B cell (primary cell): ENCODE data around the gene SLC16A6. TPM values are rescaled to one million over a fixed set of nuclear protein-coding genes. Genes with fewer than 3 reads are reported as not detected.

Experiments used
- ATAC-seq: fragments of 200-7000 bp; cut with Tn5 transposase; one replicate; pipeline ENCODE4 v1.10.0; 2021; ENCODE audit warnings: low read depth, mild to moderate bottlenecking, moderate number of reproducible peaks, moderate library complexity
- CTCF ChIA-PET: fragments of 350-600 bp; sonication (Branson Sonifier 250); formaldehyde crosslinking; loops from one replicate; lab custom pipeline; 2021; ENCODE audit warnings: antibody characterized with exemption, inconsistent platforms; lab: Charles Lee
- POLR2A ChIA-PET: fragments of 350-600 bp; sonication (Branson Sonifier 250); formaldehyde crosslinking; loops from one replicate; lab custom pipeline; 2021; ENCODE audit warnings: antibody characterized with exemption; lab: Charles Lee
- DNase-seq: peaks from one replicate; pipeline ENCODE4 v3.0.0; 2013
- H2AFZ ChIP-seq: 2 replicates; pipeline ENCODE4 v1.6.1; 2012; ENCODE audit warnings: mild to moderate bottlenecking, low read depth, low read length; ENCODE audit not compliant: insufficient read depth, poor library complexity, severe bottlenecking
- H3K27ac ChIP-seq, 2 donors: 1 replicate in 1 of 2; 2 replicates in 1 of 2; pipeline ENCODE4 v1.5.1; 2012 to 2013; ENCODE audit warnings: low read length in 2 of 2, mild to moderate bottlenecking in 2 of 2, moderate library complexity in 1 of 2
- H3K27me3 ChIP-seq, 4 experiments: fragments of 200-600 bp in 1 of 4; sonication (generic) in 1 of 4; replicated peaks in 1 of 4; 1 replicate in 2 of 4; 2 replicates in 2 of 4; pipeline versions ENCODE4 v1.6.1 to v1.7.0; 2013 to 2016; ENCODE audit warnings: low read length in 3 of 4, mild to moderate bottlenecking in 2 of 4, mixed read lengths in 1 of 4, moderate library complexity in 1 of 4; ENCODE audit not compliant: insufficient read depth in 4 of 4, control insufficient read depth in 3 of 4; ENCODE audit errors: control extremely low read depth in 1 of 4
- H3K36me3 ChIP-seq, 2 experiments: replicated peaks in 1 of 2; 1 replicate in 1 of 2; 2 replicates in 1 of 2; pipeline versions ENCODE4 v1.6.1 to v1.7.1; 2013; ENCODE audit warnings: low read length in 1 of 2; ENCODE audit not compliant: insufficient read depth in 2 of 2, control insufficient read depth in 1 of 2; ENCODE audit errors: control extremely low read depth in 1 of 2, extremely low read depth in 1 of 2
- H3K4me1 ChIP-seq, 2 donors: fragments of 200-600 bp in 1 of 2; sonication (generic) in 1 of 2; 1 replicate in 1 of 2; 2 replicates in 1 of 2; pipeline versions ENCODE4 v1.5.1 to v1.6.1; 2013 to 2017; ENCODE audit warnings: low read length in 2 of 2; ENCODE audit not compliant: control insufficient read depth in 2 of 2, insufficient read depth in 2 of 2
- H3K4me2 ChIP-seq: replicated peaks from 2 replicates; pipeline ENCODE3; 2012; ENCODE audit warnings: mild to moderate bottlenecking, low read depth, low read length; ENCODE audit not compliant: poor library complexity, severe bottlenecking
- H3K4me3 ChIP-seq, 5 experiments: fragments of 200-600 bp in 1 of 5; sonication (generic) in 1 of 5; 1 replicate in 3 of 5; 2 replicates in 2 of 5; pipeline versions ENCODE4 v1.5.1 to v1.7.0; 2011 to 2016; ENCODE audit warnings: low read length in 4 of 5, mild to moderate bottlenecking in 4 of 5, low read depth in 2 of 5, control low read depth in 1 of 5, moderate library complexity in 1 of 5; ENCODE audit not compliant: insufficient read depth in 1 of 5; ENCODE audit errors: control extremely low read depth in 1 of 5, extremely low read depth in 1 of 5
- H3K79me2 ChIP-seq: fragments of 200-600 bp; sonication (generic); one replicate; pipeline ENCODE4 v1.6.0; 2016; ENCODE audit warnings: low read length; ENCODE audit not compliant: control insufficient read depth, insufficient read depth
- H3K9ac ChIP-seq: fragments of 200-600 bp; sonication (generic); 2 replicates; pipeline ENCODE4 v1.6.1; 2017; ENCODE audit warnings: mild to moderate bottlenecking, low read length, moderate library complexity
- H3K9me3 ChIP-seq, 3 donors: one replicate each; pipeline versions ENCODE4 v1.6.1 to v1.7.1; 2013; ENCODE audit warnings: low read length in 2 of 3; ENCODE audit not compliant: control insufficient read depth in 2 of 3, insufficient read depth in 1 of 3; ENCODE audit errors: control extremely low read depth in 1 of 3
- H4K20me1 ChIP-seq: 2 replicates; pipeline ENCODE4 v1.6.0; 2012; ENCODE audit warnings: mild to moderate bottlenecking, low read length; ENCODE audit not compliant: insufficient read depth, control insufficient read depth, poor library complexity, severe bottlenecking
- H3K27ac Mint-ChIP-seq: one replicate; pipeline ENCODE4 v1.8.0; 2021; ENCODE audit warnings: mixed read lengths
- H3K27me3 Mint-ChIP-seq: one replicate; pipeline ENCODE4 v1.8.0; 2021; ENCODE audit warnings: mixed read lengths
- H3K4me1 Mint-ChIP-seq: one replicate; pipeline ENCODE4 v1.8.0; 2021; ENCODE audit warnings: mixed read lengths
- H3K4me3 Mint-ChIP-seq: one replicate; pipeline ENCODE4 v1.8.0; 2021; ENCODE audit warnings: mixed read lengths
- H3K9me3 Mint-ChIP-seq: one replicate; pipeline ENCODE4 v1.8.0; 2022; ENCODE audit warnings: mixed read lengths; ENCODE audit not compliant: insufficient read depth
- EZH2 ChIP-seq: IDR thresholded peaks from 2 replicates; pipeline ENCODE4 v1.6.1; 2012; ENCODE audit warnings: borderline replicate concordance, low read depth, mild to moderate bottlenecking, moderate library complexity, low read length; ENCODE audit not compliant: insufficient read depth, poor library complexity, severe bottlenecking
- WGBS: methylation state at CpG from one replicate; pipeline ENCODE4 v1.1.5; 2013; ENCODE audit warnings: missing lambda C conversion rate; ENCODE audit not compliant: insufficient coverage; 5-methylcytosine and 5-hydroxymethylcytosine counted together
- intact Hi-C: fragments of 100-400 bp; cut with micrococcal nuclease; formaldehyde crosslinking; loops from one replicate; pipeline ENCODE4 v1.10.0; 2022
- polyA plus RNA-seq: library from polyadenylated mRNA; depleted of rRNA; stranded (reverse); fragments of >200 nt; gene quantifications from 2 replicates; pipeline ENCODE4 v1.2.3, GENCODE V29; 2012
- total RNA-seq, 2 donors: library from RNA; stranded (reverse); fragments of 120-200 nt in 1 of 2; gene quantifications; 1 replicate in 1 of 2; 2 replicates in 1 of 2; pipeline versions ENCODE4 v1.2.3 to v1.2.4, GENCODE V29; 2013 to 2022
- TF ChIP-seq, protein P1 (sequence below): fragments of 200-600 bp; IDR thresholded peaks from one replicate; pipeline ENCODE4 v1.8.0; 2022; ENCODE audit warnings: antibody characterized with exemption, mild to moderate bottlenecking

SLC16A6 gene
- total and polyA plus RNA-seq, 2 donors (not counting 1 experiment from before 2014, with no cell fraction given): 1.1 to 3.8 TPM

DNA sequence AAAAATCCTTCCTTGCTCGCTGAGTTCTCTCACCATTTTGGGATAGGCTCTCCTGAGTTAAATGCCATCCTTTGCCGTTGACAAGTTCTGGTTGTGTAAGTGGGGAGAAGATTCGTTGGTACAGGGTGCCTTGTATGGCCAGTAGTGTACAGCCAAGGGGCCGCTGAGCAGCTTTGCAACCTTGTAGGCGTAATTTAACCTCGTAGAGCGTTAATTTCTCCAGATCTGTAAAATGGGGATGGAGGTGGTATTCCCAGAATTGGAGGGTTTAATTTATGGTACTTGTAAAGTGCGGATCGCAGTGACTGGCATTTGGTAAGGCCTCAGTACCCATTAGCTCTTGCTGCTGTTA is 1.7 kb upstream of the SLC16A6 start:
- WGBS: 45% methylated on average over 5 of the region's 9 CpGs
- Histone ChIP-seq H3K4me3 (peak overlapping the region; percentile 47 to 74 (median 61)), H3K27ac (no peak overlapping the region), H3K27me3 (no peaks in the 10 kb centered on the region), H3K4me2 (peak overlapping the region; percentile 84), H3K36me3 (no peaks in the 10 kb centered on the region), H3K9ac (peak overlapping the region; percentile 84), H2AFZ (peak overlapping the region; percentile 87), H3K4me1 (peaks cover 31 to 42% of the 10 kb centered on the region in 2 donors), H3K79me2 (no peaks in the 10 kb centered on the region), H3K9me3 (no peaks in the 10 kb centered on the region), H4K20me1 (no peaks in the 10 kb centered on the region)
- Mint-ChIP-seq H3K4me1 (peaks cover 43% of the 10 kb centered on the region), H3K4me3 (peak overlapping the region; percentile 95), H3K9me3 (no peaks in the 10 kb centered on the region), H3K27me3 (no peaks in the 10 kb centered on the region), H3K27ac (peak overlapping the region; percentile 94)
- intact Hi-C loops: loop anchor here (1.0 to 10.0 kb wide), 6 partner anchors 45 to 1035 kb away; partner anchors contain the start of genes ABCA5, AMZ2 and KPNA2
- DNase-seq (no peak), ATAC-seq (no peak)
- POLR2A ChIA-PET: interaction anchor here (1.0 to 2.7 kb wide), 3 partner anchors 44 to 480 kb away, joined by 3 to 20 read pairs (median 8); partner anchors contain the start of gene AMZ2
- TF ChIP-seq EZH2: no peak
- TF ChIP-seq, protein P1, sequence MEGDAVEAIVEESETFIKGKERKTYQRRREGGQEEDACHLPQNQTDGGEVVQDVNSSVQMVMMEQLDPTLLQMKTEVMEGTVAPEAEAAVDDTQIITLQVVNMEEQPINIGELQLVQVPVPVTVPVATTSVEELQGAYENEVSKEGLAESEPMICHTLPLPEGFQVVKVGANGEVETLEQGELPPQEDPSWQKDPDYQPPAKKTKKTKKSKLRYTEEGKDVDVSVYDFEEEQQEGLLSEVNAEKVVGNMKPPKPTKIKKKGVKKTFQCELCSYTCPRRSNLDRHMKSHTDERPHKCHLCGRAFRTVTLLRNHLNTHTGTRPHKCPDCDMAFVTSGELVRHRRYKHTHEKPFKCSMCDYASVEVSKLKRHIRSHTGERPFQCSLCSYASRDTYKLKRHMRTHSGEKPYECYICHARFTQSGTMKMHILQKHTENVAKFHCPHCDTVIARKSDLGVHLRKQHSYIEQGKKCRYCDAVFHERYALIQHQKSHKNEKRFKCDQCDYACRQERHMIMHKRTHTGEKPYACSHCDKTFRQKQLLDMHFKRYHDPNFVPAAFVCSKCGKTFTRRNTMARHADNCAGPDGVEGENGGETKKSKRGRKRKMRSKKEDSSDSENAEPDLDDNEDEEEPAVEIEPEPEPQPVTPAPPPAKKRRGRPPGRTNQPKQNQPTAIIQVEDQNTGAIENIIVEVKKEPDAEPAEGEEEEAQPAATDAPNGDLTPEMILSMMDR: no peak
- CTCF ChIA-PET: interaction anchor here (0.6 to 7.1 kb wide), 6 partner anchors 9 to 219 kb away, joined by 3 to 40 read pairs (median 3); no protein-coding TSS in a partner anchor
